H9 (cell line): Measurements from ENCODE around the gene MYO5C. TPM values are rescaled to one million over a fixed set of nuclear protein-coding genes. Genes with fewer than 3 reads are reported as not detected.

Experiments
- DNase-seq: peaks from one replicate; pipeline ENCODE4 v3.0.0-alpha.2; 2017
- H2AFZ ChIP-seq: one replicate; pipeline ENCODE4 v1.6.1; 2013; ENCODE audit warnings: mild to moderate bottlenecking, low read length, control low read depth, moderate library complexity
- H2AK5ac ChIP-seq: 2 replicates; pipeline ENCODE4 v1.6.1; 2013; ENCODE audit warnings: low read length, control low read depth, mixed read lengths; ENCODE audit not compliant: insufficient read length
- H2BK120ac ChIP-seq: one replicate; pipeline ENCODE4 v1.6.1; 2013; ENCODE audit warnings: low read depth, mild to moderate bottlenecking, low read length, control low read depth, inconsistent platforms; ENCODE audit not compliant: poor library complexity, severe bottlenecking
- H2BK12ac ChIP-seq: 2 replicates; pipeline ENCODE4 v1.6.1; 2013; ENCODE audit warnings: low read length, control low read depth, mixed read lengths, low read depth; ENCODE audit not compliant: insufficient read length
- H2BK15ac ChIP-seq: 2 replicates; pipeline ENCODE4 v1.6.1; 2013; ENCODE audit warnings: low read depth, low read length, control low read depth
- H2BK20ac ChIP-seq: one replicate; pipeline ENCODE4 v1.6.1; 2013; ENCODE audit warnings: low read depth, mild to moderate bottlenecking, low read length, control low read depth, inconsistent platforms; ENCODE audit not compliant: poor library complexity, severe bottlenecking
- H2BK5ac ChIP-seq: 2 replicates; pipeline ENCODE4 v1.6.1; 2013; ENCODE audit warnings: low read length, control low read depth, mixed read lengths; ENCODE audit not compliant: insufficient read length
- H3K14ac ChIP-seq: 2 replicates; pipeline ENCODE4 v1.6.1; 2013; ENCODE audit warnings: low read length, control low read depth; ENCODE audit not compliant: insufficient read depth
- H3K18ac ChIP-seq: 2 replicates; pipeline ENCODE4 v1.6.1; 2013; ENCODE audit warnings: low read depth, mild to moderate bottlenecking, mixed read lengths, low read length, control low read depth; ENCODE audit not compliant: insufficient read length
- H3K23ac ChIP-seq: 2 replicates; pipeline ENCODE4 v1.6.1; 2013; ENCODE audit warnings: low read length, control low read depth, mixed read lengths, low read depth; ENCODE audit not compliant: insufficient read length
- H3K23me2 ChIP-seq: 2 replicates; pipeline ENCODE4 v1.6.1; 2013; ENCODE audit warnings: low read depth, mild to moderate bottlenecking, mixed read lengths, low read length, control low read depth; ENCODE audit not compliant: insufficient read length, poor library complexity, severe bottlenecking
- H3K27ac ChIP-seq: 2 replicates; pipeline ENCODE4 v1.5.1; 2013; ENCODE audit warnings: low read length, control low read depth, mixed read lengths, low read depth; ENCODE audit not compliant: insufficient read length
- H3K27me3 ChIP-seq: 2 replicates; pipeline ENCODE4 v1.6.1; 2013; ENCODE audit warnings: low read length, control low read depth, inconsistent platforms; ENCODE audit not compliant: insufficient read depth
- H3K4ac ChIP-seq: 2 replicates; pipeline ENCODE4 v1.6.1; 2013; ENCODE audit warnings: low read depth, mild to moderate bottlenecking, control low read depth, inconsistent platforms, low read length, moderate library complexity
- H3K4me1 ChIP-seq: 2 replicates; pipeline ENCODE4 v1.6.1; 2013; ENCODE audit warnings: low read length, control low read depth, inconsistent platforms; ENCODE audit not compliant: insufficient read depth
- H3K4me2 ChIP-seq: 2 replicates; pipeline ENCODE4 v1.6.1; 2013; ENCODE audit warnings: low read length, control low read depth, mixed read lengths; ENCODE audit not compliant: insufficient read length, insufficient read depth
- H3K56ac ChIP-seq: 2 replicates; pipeline ENCODE4 v1.6.1; 2013; ENCODE audit warnings: low read depth, mild to moderate bottlenecking, mixed read lengths, low read length, control low read depth; ENCODE audit not compliant: insufficient read length
- H3K79me1 ChIP-seq: 2 replicates; pipeline ENCODE4 v1.6.1; 2013; ENCODE audit warnings: low read depth, mild to moderate bottlenecking, moderate library complexity, low read length, control low read depth, inconsistent platforms; ENCODE audit not compliant: insufficient read depth, poor library complexity, severe bottlenecking
- H3K79me2 ChIP-seq: 2 replicates; pipeline ENCODE4 v1.6.1; 2013; ENCODE audit warnings: low read length, control low read depth, inconsistent platforms; ENCODE audit not compliant: insufficient read depth
- H3K9ac ChIP-seq: 2 replicates; pipeline ENCODE4 v1.6.1; 2013; ENCODE audit warnings: low read length, control low read depth, mixed read lengths; ENCODE audit not compliant: insufficient read length; ENCODE audit errors: extremely low read depth
- H3K9me3 ChIP-seq: one replicate; pipeline ENCODE4 v1.6.1; 2013; ENCODE audit warnings: low read depth, low read length, inconsistent platforms; ENCODE audit not compliant: control insufficient read depth
- H3T11ph ChIP-seq: one replicate; pipeline ENCODE4 v1.6.1; 2013; ENCODE audit warnings: mild to moderate bottlenecking, low read length, control low read depth, inconsistent platforms
- H4K20me1 ChIP-seq: one replicate; pipeline ENCODE4 v1.6.1; 2013; ENCODE audit not compliant: control insufficient read depth, insufficient read length, insufficient read depth
- H4K5ac ChIP-seq: 2 replicates; pipeline ENCODE4 v1.6.1; 2013; ENCODE audit warnings: low read depth, mild to moderate bottlenecking, mixed read lengths, low read length, control low read depth; ENCODE audit not compliant: insufficient read length
- H4K8ac ChIP-seq: replicated peaks from 2 replicates; pipeline ENCODE4 v1.6.1; 2013; ENCODE audit warnings: low read length, control low read depth, mixed read lengths, low read depth; ENCODE audit not compliant: insufficient read length
- H4K91ac ChIP-seq: 2 replicates; pipeline ENCODE4 v1.6.1; 2013; ENCODE audit warnings: low read depth, mild to moderate bottlenecking, moderate library complexity, mixed read lengths, low read length, control low read depth; ENCODE audit not compliant: insufficient read length
- H3K27ac Mint-ChIP-seq, 3 experiments: 2 replicates in 2 of 3; 3 replicates in 1 of 3; pipeline ENCODE4 v1.8.0; 2020 to 2021; ENCODE audit warnings: mixed read lengths in 3 of 3, mild to moderate bottlenecking in 1 of 3, moderate library complexity in 1 of 3
- H3K27me3 Mint-ChIP-seq: 2 replicates; pipeline ENCODE4 v1.8.0; 2021; ENCODE audit warnings: low read depth, mild to moderate bottlenecking, moderate library complexity, mixed read lengths
- H3K36me3 Mint-ChIP-seq, 3 experiments: 2 replicates in 2 of 3; 3 replicates in 1 of 3; pipeline ENCODE4 v1.8.0; 2020 to 2021; ENCODE audit warnings: low read depth in 3 of 3, mixed read lengths in 3 of 3; ENCODE audit not compliant: insufficient read depth in 1 of 3
- H3K4me1 Mint-ChIP-seq, 2 experiments: 2 replicates each; pipeline ENCODE4 v1.8.0; 2020; ENCODE audit warnings: mixed read lengths in 2 of 2
- H3K4me3 Mint-ChIP-seq, 2 experiments: 2 replicates in 1 of 2; 3 replicates in 1 of 2; pipeline ENCODE4 v1.8.0; 2020 to 2021; ENCODE audit warnings: mild to moderate bottlenecking in 2 of 2, mixed read lengths in 2 of 2, moderate library complexity in 1 of 2
- H3K9me3 Mint-ChIP-seq, 2 experiments: 2 replicates in 1 of 2; 3 replicates in 1 of 2; pipeline ENCODE4 v1.8.0; 2020; ENCODE audit warnings: mild to moderate bottlenecking in 2 of 2, mixed read lengths in 2 of 2, moderate library complexity in 1 of 2
- CTCF ChIP-seq: fragments of 200-600 bp; sonication (generic); conservative IDR thresholded peaks from 3 replicates; pipeline ENCODE4 v1.8.0; 2021; ENCODE audit warnings: antibody characterized with exemption, mild to moderate bottlenecking
- WGBS: extraction: QIAGEN DNeasy Blood & Tissue Kit; methylation state at CpG from one replicate; pipeline ENCODE4 v1.1.7; 2013; ENCODE audit warnings: missing lambda C conversion rate, low lambda C conversion rate, mixed read lengths; ENCODE audit not compliant: insufficient read length; ENCODE audit errors: extremely low coverage; 5-methylcytosine and 5-hydroxymethylcytosine counted together
- total RNA-seq: library from RNA; stranded (reverse); gene quantifications from 2 replicates; pipeline ENCODE4 v1.2.1, GENCODE V29; 2021

MYO5C gene
- total RNA-seq, 1 experiment from 2014 or later: 22.2 TPM

GRCh38 chr15:52221730-52222129 lies 73.9 kb downstream of the MYO5C start:
- Histone ChIP-seq H3K56ac (no peak overlapping the region), H2AK5ac (no peak overlapping the region), H3T11ph (no peak overlapping the region), H4K8ac (no peak overlapping the region), H4K5ac (no peak overlapping the region), H2BK5ac (no peak overlapping the region), H3K9ac (no peak overlapping the region), H3K4me1 (no peaks in the 10 kb centered on the region), H3K4me2 (no peak overlapping the region), H3K23ac (no peak overlapping the region), H3K27me3 (no peaks in the 10 kb centered on the region), H2BK15ac (no peak overlapping the region), H2BK12ac (no peak overlapping the region), H3K27ac (no peak overlapping the region), H2BK20ac (no peak overlapping the region), H3K14ac (no peak overlapping the region), H3K9me3 (no peaks in the 10 kb centered on the region), H4K91ac (no peak overlapping the region), H3K4ac (no peak overlapping the region), H3K18ac (no peak overlapping the region), H2AFZ (no peak overlapping the region), H3K79me1 (no peaks in the 10 kb centered on the region), H2BK120ac (no peak overlapping the region), H4K20me1 (no peaks in the 10 kb centered on the region), H3K79me2 (no peaks in the 10 kb centered on the region), H3K23me2 (no peaks in the 10 kb centered on the region)
- no peaks in the 10 kb centered on the region for H3K9me3 Mint-ChIP-seq
- no peak for DNase-seq
- H3K4me1 Mint-ChIP-seq: no peaks in the 10 kb centered on the region
- H3K4me3 Mint-ChIP-seq: no peak overlapping the region
- no peaks in the 10 kb centered on the region for H3K27me3 Mint-ChIP-seq
- H3K27ac Mint-ChIP-seq: no peak overlapping the region
- TF ChIP-seq CTCF: no peak
- no CpG with 5 or more reads among the region's 5 CpGs for WGBS
- peaks cover 20 to 73% (median 49%) of the 10 kb centered on the region in 3 experiments; a peak in 6 of 7 replicates for H3K36me3 Mint-ChIP-seq
